ENCODE measurements around the gene ARSI. TPM values are rescaled to one million over a fixed set of nuclear protein-coding genes. Genes with fewer than 3 reads are reported as not detected.

Gene ARSI
- total RNA-seq, 4 donors from 2014 or later: 7.3 to 17.0 (median 8.1) TPM

GRCh38 chr5:150328515-150328914 lies 25.8 kb upstream of the ARSI start:
- 97 to 100% methylated on average over 2 of the region's 2 CpGs for WGBS, 2 donors
- Histone ChIP-seq H3K9me3 (no peaks in the 10 kb centered on the region), H3K27me3 (no peaks in the 10 kb centered on the region), H3K36me3 (no peaks in the 10 kb centered on the region), H3K4me1 (no peaks in the 10 kb centered on the region), H3K27ac (no peak overlapping the region), H3K4me3 (no peak overlapping the region)
- no peak for TF ChIP-seq EP300 (IDR thresholded peaks at IDR 0.05)
- no peak for TF ChIP-seq CTCF (IDR thresholded peaks at IDR 0.05)
- TF ChIP-seq POLR2A (IDR thresholded peaks at IDR 0.05): no peak
- DNase-seq (ENCODE audit: low spot score in 2 of 2): no peak

GRCh38 chr5:150327139-150327538 lies 24.4 kb upstream of the ARSI start:
- no peaks in the 10 kb centered on the region for H3K9me3 ChIP-seq
- no peak for DNase-seq (ENCODE audit: low spot score in 2 of 2)

DNA sequence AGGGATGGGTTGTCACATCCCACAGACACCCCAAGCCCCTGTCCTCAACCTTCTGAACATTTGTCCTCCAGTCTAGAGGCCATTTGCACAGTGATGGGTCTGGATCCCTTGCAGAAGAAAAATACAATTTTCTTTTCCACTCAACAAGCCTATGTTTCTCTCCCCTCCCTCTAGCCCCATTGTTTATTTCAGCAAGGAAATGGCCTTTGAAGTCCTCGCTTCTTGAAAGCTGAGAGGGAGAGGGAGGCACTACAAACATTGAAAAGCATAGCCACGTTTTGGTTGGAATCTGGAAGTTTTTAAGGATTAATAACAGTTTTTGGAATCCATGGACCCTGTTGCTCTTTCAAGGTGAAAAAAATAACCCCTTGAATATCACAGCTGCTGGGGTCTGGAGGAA lies 24.0 kb upstream of the ARSI start:
- no peak overlapping the region for H3K27ac ChIP-seq
- H3K36me3 ChIP-seq: no peaks in the 10 kb centered on the region
- WGBS, 2 donors: 20 to 32% methylated on average over 2 of the region's 2 CpGs
- no peaks in the 10 kb centered on the region for H3K4me1 ChIP-seq
- DNase-seq (ENCODE audit: low spot score in 2 of 2): no peak
- TF ChIP-seq EP300 (IDR thresholded peaks at IDR 0.05) (no peak), POLR2A (IDR thresholded peaks at IDR 0.05) (no peak), CTCF (IDR thresholded peaks at IDR 0.05) (no peak)
- no peak overlapping the region for H3K4me3 ChIP-seq
- H3K9me3 ChIP-seq: no peaks in the 10 kb centered on the region
- H3K27me3 ChIP-seq: no peaks in the 10 kb centered on the region

More at GRCh38 chr5:150327139-150327538, 24.4 kb upstream of the ARSI start:
- H3K27me3 ChIP-seq: no peaks in the 10 kb centered on the region
- no peaks in the 10 kb centered on the region for H3K36me3 ChIP-seq
- 63 to 69% methylated on average over 3 of the region's 3 CpGs for WGBS, 2 donors
- H3K27ac ChIP-seq: no peak overlapping the region
- TF ChIP-seq CTCF (IDR thresholded peaks at IDR 0.05) (no peak), POLR2A (IDR thresholded peaks at IDR 0.05) (no peak), EP300 (IDR thresholded peaks at IDR 0.05) (no peak)
- H3K4me1 ChIP-seq: no peaks in the 10 kb centered on the region
- no peak overlapping the region for H3K4me3 ChIP-seq

- TF ChIP-seq EP300 (IDR thresholded peaks at IDR 0.05): no peak
- TF ChIP-seq POLR2A (IDR thresholded peaks at IDR 0.05): no peak
- no peak for TF ChIP-seq CTCF (IDR thresholded peaks at IDR 0.05)
- H3K36me3 ChIP-seq: no peaks in the 10 kb centered on the region
Measured at GRCh38 chr5:150325426-150325825, 22.7 kb upstream of the ARSI start.

DNA sequence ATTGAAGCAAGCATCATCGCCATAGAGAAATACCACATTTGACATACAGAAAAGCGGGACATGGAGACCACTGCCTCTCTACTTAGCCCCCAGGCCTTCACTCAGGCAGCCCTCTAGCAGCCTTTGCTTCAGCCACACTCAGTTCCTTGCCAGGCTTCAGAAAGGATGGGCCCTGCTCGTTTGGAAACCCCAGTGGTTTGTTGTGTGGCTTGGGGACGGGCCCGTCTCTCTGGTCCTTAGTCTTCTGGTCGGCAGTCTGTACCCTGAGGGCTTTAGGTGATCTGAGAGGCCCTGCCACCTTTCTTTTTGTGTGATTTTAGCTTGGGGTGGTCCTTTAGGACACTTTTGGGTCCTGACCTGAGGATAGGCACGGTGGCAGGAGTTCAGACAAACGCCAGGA lies 21.1 kb upstream of the ARSI start:
- H3K27ac ChIP-seq: no peak overlapping the region
- no peaks in the 10 kb centered on the region for H3K27me3 ChIP-seq
- H3K9me3 ChIP-seq: no peaks in the 10 kb centered on the region
- 87 to 88% methylated on average over 8 of the region's 8 CpGs for WGBS, 2 donors
- no peak for TF ChIP-seq POLR2A (IDR thresholded peaks at IDR 0.05)
- no peak for TF ChIP-seq CTCF (IDR thresholded peaks at IDR 0.05)
- TF ChIP-seq EP300 (IDR thresholded peaks at IDR 0.05): no peak
- H3K36me3 ChIP-seq: no peaks in the 10 kb centered on the region
- no peak for DNase-seq (ENCODE audit: low spot score in 2 of 2)
- H3K4me1 ChIP-seq: peaks cover 0 to 20% (median 0%) of the 10 kb centered on the region in 4 donors
- no peak overlapping the region for H3K4me3 ChIP-seq

More at GRCh38 chr5:150325426-150325825, 22.7 kb upstream of the ARSI start:
- Histone ChIP-seq H3K27ac (no peak overlapping the region), H3K4me1 (peaks cover 0 to 4% (median 0%) of the 10 kb centered on the region in 4 donors), H3K4me3 (no peak overlapping the region), H3K9me3 (no peaks in the 10 kb centered on the region), H3K27me3 (no peaks in the 10 kb centered on the region)
- WGBS, 2 donors: 77 to 85% methylated on average over 4 of the region's 4 CpGs
- DNase-seq (ENCODE audit: low spot score in 2 of 2): no peak

Measured in tibial nerve (tissue), 4 donors.